Glomerular visceral epithelial cell (primary cell): ENCODE data around the gene PALB2.
"Not testable (repeated sequence)": the region's sequence is repeated elsewhere in the genome, so short reads cannot be mapped to it uniquely, and the experiment has no call there.

ENCODE experiments used
- DNase-seq: peaks from one replicate; pipeline ENCODE4 v3.0.0-alpha.2; 2016; ENCODE audit errors: extremely low spot score

The PALB2 gene

GRCh38 chr16:23642246-23642774, 1.2 kb upstream of the PALB2 start:
- DNase-seq = no peak

- peak; percentile 2 for DNase-seq
Measured at GRCh38 chr16:23640615-23640930, 537 bp downstream of the PALB2 start.

DNA sequence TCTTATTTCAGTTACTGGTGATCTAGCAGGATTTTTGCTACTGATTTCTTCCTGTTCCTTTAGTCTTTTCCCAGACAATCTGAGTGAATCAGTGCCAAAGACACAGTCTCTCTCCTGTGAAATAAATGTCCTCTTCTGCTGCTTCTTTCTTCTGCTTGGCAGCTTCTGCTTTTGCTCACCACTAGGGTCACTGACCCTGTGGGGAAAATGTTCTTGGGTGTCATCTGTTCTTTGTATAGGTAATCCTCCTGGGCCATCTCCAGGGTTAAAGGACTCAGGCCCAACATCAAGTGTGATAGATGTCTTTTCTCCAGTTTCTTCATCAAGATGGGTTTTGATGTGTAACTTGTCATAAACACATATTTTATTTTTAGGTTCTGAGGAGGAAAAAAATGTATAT, 5.2 kb downstream of the PALB2 start:
- DNase-seq = no peak

DNA sequence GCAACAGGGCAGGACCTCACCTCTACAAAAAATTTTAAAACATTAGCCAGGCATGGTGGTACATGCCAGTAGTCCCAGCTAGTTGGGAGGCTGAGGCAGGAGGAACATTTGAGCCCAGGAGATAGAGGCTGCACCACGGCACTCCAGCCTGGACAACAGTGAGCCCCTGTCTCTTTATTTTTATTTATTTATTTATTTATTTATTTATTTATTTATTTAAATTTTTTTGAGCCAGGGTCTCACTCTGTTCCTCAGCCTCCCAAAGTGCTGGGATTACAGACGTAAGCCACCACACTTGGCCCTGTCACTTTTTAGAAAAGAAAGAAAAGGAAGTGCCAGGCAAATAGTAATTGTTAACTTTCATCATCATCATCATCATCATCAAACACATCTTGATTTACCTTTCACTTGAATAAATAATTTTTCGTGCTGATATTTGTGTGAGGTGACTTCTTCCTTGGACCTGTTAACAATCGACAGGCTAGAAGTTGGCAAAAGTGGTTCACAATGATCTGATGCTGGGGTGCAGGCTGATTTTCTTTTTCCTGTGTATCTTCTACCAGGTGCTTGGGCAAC, 6.6 kb downstream of the PALB2 start:
- DNase-seq = no peak

- DNase-seq = not testable (repeated sequence)
Measured at GRCh38 chr16:23631874-23632273, 9.2 kb downstream of the PALB2 start.

- no peak for DNase-seq
Measured at GRCh38 chr16:23629516-23629915, 11.6 kb downstream of the PALB2 start.

DNA sequence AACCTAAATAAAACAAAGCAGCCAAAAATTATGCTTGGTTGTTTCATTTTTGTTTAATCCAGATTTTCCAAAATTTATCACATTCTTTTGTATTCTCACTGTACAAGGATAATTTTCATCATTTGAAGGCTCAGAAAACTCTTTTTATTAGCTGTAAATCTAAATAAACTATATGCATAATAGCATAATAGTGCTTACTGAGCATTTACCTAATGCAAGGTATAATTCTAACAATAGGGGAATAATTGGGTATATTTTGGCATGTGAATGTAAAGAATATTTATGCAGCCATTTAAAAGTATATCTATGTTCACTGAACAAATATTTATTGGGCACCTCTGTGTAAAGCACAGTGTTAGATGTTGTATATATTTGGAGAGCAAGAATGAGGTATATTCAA, 17.0 kb downstream of the PALB2 start:
- DNase-seq = no peak

DNA sequence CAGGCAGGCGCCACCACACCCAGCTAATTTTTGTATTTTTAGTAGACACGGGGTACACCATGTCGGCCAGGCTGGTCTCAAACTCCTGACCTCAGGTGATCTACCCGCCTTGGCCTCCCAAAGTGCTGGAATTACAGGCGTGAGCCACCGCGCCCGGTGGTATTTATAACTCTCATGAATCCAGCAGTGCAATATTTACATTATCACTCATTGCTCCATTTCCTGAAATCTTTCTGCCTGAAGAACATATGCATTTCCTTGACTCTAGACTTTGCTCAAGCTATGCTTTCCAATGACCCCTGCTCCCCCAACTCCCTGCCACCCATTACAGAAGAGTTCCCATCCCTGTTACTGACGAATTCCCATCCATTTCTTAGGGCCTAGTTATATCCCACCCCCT, 25.3 kb downstream of the PALB2 start:
- no peak for DNase-seq

DNA sequence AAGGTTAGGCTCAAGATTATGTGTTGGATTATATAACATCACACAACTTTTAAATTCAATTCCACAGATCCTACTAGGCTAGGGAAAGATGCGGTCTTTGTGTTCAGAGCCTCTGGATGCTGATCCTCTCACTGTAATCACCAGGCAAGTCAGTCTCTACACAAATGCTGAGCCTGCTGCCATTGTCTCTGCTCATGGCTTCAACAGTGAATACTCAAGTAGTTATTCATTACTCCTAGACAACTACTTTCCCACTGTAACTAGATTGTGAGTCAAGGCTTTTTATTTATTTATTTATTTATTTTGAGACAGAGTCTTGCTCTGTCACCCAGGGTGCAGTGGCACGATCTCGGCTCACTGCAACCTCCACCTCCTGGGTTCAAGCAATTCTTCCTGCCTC, 29.2 kb downstream of the PALB2 start:
- no peak for DNase-seq

DNA sequence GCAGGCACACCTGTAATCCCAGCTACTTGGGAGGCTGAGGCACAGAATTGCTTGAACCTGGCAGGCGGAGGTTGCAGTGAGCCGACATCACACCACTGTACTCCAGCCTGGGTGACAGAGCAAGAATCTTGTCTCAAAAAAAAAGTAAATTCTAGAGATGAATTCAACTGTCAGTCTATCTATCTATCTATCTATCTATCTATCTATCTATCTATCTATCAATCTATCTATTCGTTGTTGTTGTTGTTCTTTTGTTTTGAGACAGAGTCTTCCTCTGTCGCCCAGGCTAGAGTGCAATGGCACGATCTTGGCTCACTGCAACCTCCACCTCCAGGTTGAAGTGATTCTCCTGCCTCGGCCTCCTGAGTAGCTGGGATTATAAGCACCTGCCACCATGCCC, 30.2 kb downstream of the PALB2 start:
- DNase-seq = not testable (repeated sequence)

GRCh38 chr16:23609929-23610328, 31.2 kb downstream of the PALB2 start:
- no peak for DNase-seq

DNA sequence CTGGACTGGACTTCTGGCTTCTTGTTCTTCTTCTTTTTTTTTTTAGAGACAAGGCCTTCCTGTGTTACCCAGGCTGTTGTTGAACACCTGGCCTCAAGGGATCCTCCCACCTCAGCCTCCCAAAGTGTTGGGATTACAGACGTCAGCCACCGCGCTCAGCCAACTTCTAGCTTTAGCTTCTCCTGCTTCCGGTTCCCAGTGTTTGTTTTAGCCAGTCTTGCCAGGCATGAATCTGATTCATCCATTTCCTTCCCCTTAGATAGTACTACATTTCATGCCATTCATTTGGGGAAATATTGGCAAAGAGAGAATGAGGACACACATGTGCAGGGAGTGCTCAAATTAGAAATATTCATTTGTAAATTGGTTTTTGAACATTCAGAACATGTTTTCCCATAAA, 32.9 kb downstream of the PALB2 start:
- peak; percentile 43 for DNase-seq

GRCh38 chr16:23607726-23608125, 33.4 kb downstream of the PALB2 start:
- peak; percentile 1 for DNase-seq

- peak; percentile 3 for DNase-seq
Measured at GRCh38 chr16:23597003-23597756, 43.9 kb downstream of the PALB2 start.

GRCh38 chr16:23595951-23596720, 45.0 kb downstream of the PALB2 start, which contains the start of gene NDUFAB1:
Gene NDUFAB1, minus strand, starts transcription at chr16:23596316. Its CDS starts 26 bp downstream, at chr16:23596290.
- peak; percentile 84 for DNase-seq

GRCh38 chr16:23595246-23595950, 45.7 kb downstream of the PALB2 start:
- peak; percentile 3 for DNase-seq

DNA sequence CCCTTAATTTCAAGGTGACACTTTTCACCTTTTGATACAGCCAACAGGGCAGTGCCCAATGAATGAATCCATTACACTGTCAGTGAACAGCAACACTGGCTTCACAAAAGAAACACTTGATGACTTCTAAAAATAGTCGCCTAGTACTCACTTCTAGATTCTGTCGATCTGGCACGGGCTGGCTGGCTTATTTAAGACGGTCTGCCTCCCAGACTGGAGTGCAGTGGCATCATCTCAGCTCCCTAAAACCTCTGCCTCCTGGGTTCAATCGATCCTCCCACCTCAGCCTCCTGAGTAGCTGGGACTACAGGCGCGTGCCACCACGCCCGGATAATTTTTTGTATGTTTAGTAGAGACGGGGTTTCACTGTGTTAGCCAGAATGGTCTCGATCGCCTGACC, 46.9 kb downstream of the PALB2 start:
- DNase-seq = no peak

GRCh38 chr16:23590181-23590580, 50.9 kb downstream of the PALB2 start:
- no peak for DNase-seq

GRCh38 chr16:23587726-23588125, 53.4 kb downstream of the PALB2 start:
- DNase-seq = peak; percentile 60

DNA sequence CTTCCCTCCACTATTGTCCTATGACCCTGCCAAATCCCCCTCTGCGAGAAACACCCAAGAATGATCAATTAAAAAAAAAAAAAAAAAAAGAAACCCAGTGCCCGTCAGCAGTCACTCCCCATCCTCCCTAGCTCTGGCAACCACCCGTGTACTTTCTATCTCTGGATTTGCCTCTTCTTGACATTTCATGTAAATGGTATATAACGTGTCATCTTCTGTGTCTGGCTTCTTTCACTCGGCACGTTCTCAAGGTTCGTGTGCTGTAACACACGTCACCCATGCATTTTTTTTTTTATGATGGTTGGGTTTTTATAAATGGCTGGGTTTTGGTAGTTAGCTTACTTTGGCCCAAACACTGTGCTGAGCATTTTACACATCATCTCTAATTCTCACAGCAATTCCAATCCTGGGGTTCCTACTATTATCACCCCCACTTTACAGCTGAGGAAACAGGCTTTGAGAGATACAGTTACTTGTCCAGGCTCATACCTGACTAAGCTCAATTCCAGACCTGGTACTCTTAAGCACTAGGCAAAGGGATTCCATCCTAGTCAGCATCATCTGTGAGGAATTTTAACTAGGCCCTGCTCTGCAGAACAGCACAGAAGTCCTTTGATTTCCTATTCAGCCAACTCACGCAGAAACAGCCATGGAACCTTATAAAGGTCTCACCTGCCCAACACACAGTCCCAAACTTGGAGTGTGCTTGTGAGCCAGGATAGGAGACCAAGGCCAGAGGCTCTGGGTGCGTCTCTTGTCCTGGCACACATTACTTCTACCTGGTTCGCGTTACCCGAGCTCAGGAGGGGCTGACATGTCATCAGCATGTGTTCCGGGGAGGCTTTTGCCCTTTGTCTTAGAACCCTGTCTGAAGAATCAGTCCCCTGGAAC, 56.7 kb downstream of the PALB2 start:
- DNase-seq = no peak

DNA sequence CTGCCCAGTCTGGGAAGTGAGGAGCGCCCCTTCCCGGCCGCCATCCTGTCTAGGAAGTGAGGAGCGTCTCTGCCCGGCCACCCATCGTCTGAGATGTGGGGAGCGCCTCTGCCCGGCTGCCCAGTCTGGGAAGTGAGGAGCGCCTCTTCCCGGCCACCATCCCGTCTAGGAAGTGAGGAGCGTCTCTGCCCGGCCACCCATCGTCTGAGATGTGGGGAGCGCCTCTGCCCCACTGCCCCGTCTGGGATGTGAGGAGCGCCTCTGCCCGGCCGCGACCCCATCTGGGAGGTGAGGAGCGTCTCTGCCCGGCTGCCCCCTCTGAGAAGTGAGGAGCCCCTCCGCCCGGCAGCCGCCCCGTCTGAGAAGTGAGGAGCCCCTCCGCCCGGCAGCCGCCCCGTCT, 57.8 kb downstream of the PALB2 start:
- not testable (repeated sequence) for DNase-seq
